Epithelial cell of proximal tubule (primary cell): ENCODE results near the gene TTC36. TPM values are rescaled to one million over a fixed set of nuclear protein-coding genes. Genes with fewer than 3 reads are reported as not detected.
A peak's percentile ranks its signal among the peaks of the same experiment; 100 is the strongest.

Experiments used
- DNase-seq: peaks from one replicate; pipeline ENCODE4 v3.0.0-alpha.2; 2011; ENCODE audit warnings: low read depth
- H3K4me3 ChIP-seq: 2 replicates; pipeline ENCODE4 v1.5.1; 2011; ENCODE audit warnings: low read depth, mild to moderate bottlenecking, low read length
- CTCF ChIP-seq: conservative IDR thresholded peaks from 2 replicates; pipeline ENCODE4 v1.5.1; 2012; ENCODE audit warnings: low read depth, mild to moderate bottlenecking, low read length
- total RNA-seq: library from RNA; depleted of rRNA; stranded (reverse); fragments of >200 nt; gene quantifications from 2 replicates; pipeline ENCODE4 v1.2.3, GENCODE V29; 2015

TTC36 gene
- total RNA-seq, 1 donor from 2014 or later = not detected

- no peak for DNase-seq
- no peak for TF ChIP-seq CTCF
- H3K4me3 ChIP-seq = no peak overlapping the region
Measured at GRCh38 chr11:118526688-118527087, 586 bp upstream of the TTC36 start.

DNA sequence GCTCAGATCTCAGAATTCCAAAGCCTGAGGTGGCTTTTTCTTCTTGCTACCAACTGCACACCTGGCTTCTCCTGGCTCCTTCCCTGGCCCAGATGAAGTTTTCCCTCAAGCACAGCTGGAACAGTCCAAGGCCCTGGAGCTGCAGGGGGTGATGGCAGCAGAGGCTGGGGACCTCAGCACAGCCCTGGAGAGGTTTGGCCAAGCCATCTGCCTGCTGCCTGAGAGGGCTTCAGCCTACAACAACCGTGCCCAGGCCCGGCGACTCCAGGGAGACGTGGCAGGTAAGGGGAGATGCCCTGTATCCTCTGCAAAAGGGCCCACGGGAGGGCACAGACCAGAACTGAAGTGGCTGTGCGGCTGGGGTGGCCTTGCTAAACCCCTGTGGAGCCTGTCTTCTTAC lies 1.2 kb downstream of the TTC36 start:
- TF ChIP-seq CTCF = no peak
- no peak overlapping the region for H3K4me3 ChIP-seq
- no peak for DNase-seq

GRCh38 chr11:118529584-118530175 lies 2.4 kb downstream of the TTC36 start:
- TF ChIP-seq CTCF = no peak
- H3K4me3 ChIP-seq = peak overlapping the region; percentile 82
- DNase-seq = no peak

GRCh38 chr11:118530180-118530682 lies 3.0 kb downstream of the TTC36 start:
- peak overlapping the region; percentile 82 for H3K4me3 ChIP-seq
- no peak for TF ChIP-seq CTCF
- DNase-seq = no peak

GRCh38 chr11:118530683-118531596 lies 3.7 kb downstream of the TTC36 start, which contains the start of gene TMEM25:
Gene TMEM25 (plus strand): TSS chr11:118531192. CDS start chr11:118531802, 610 bp downstream.
- peak within 1 kb of the TSS; percentile 82 for H3K4me3 ChIP-seq
- TF ChIP-seq CTCF = no peak
- DNase-seq = no peak

DNA sequence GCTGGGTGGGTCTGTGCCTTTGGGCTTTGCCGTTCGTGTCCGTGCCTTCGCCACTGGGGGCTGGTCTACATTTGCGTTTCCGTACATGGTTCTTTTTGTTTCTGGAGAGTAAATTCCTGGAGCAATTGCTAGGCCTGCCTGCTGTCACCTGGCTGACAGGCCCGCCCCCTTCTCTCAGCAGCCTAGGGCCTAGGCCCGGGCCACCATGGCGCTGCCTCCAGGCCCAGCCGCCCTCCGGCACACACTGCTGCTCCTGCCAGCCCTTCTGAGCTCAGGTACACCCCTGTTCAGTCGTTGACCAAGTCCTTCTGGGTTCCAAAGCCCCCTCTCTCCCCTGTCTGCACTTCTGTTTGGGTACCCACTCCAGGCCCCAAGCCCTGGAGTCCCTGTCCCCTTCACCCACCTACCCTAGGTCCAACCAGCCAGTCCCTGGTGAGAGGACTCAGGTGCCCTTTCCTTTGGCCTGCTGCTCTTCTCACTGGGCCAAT lies 4.4 kb downstream of the TTC36 start:
- TF ChIP-seq CTCF = no peak
- DNase-seq = no peak
- H3K4me3 ChIP-seq = peak overlapping the region; percentile 82
